Panc1 (cell line): ENCODE measurements around the gene LRRC46. TPM values are rescaled to one million over a fixed set of nuclear protein-coding genes. Genes with fewer than 3 reads are reported as not detected.

Experiments
- ATAC-seq: fragments of 200-7000 bp; cut with Tn5 transposase; 2 replicates; pipeline ENCODE4 v1.9.1; 2020; ENCODE audit warnings: mild to moderate bottlenecking, moderate library complexity
- BruUV-seq: library from RNA; stranded (reverse); fragments of 400-500 nt; replicated peaks from 2 replicates; lab custom pipeline; 2021; lab: Mats Ljungman, UMichigan
- CTCF ChIA-PET: fragments of 300-600 bp; sonication (Branson Sonifier 250); formaldehyde crosslinking; loops from one replicate; lab custom pipeline; 2022; ENCODE audit warnings: antibody characterized with exemption; lab: Charles Lee
- POLR2A ChIA-PET: fragments of 300-600 bp; sonication (Branson Sonifier 250); formaldehyde crosslinking; loops from one replicate; lab custom pipeline; 2022; ENCODE audit warnings: antibody characterized with exemption; lab: Charles Lee
- DNase-seq: peaks from one replicate; pipeline ENCODE4 v3.0.0-alpha.2; 2010; ENCODE audit warnings: low read depth, low spot score
- H3K27ac ChIP-seq: 2 replicates; pipeline ENCODE4 v1.5.1; 2011; ENCODE audit warnings: mild to moderate bottlenecking, low read length, inconsistent platforms
- H3K27me3 ChIP-seq: fragments of 200-500 bp; sonication (Bioruptor generic); 2 replicates; pipeline ENCODE4 v1.6.0; 2014; ENCODE audit warnings: low read length, inconsistent platforms; ENCODE audit not compliant: control insufficient read depth, insufficient read depth
- H3K36me3 ChIP-seq: fragments of 200-500 bp; sonication (Bioruptor generic); 2 replicates; pipeline ENCODE4 v1.5.1; 2014; ENCODE audit warnings: inconsistent platforms, mild to moderate bottlenecking, low read length, moderate library complexity; ENCODE audit not compliant: control insufficient read depth, insufficient read depth
- H3K4me1 ChIP-seq: 2 replicates; pipeline ENCODE4 v1.5.1; 2011; ENCODE audit warnings: inconsistent platforms, mild to moderate bottlenecking, low read length, moderate library complexity; ENCODE audit not compliant: control insufficient read depth, insufficient read depth
- H3K4me3 ChIP-seq, 2 experiments: 2 replicates each; pipeline ENCODE4 v1.5.1; 2011 to 2012; ENCODE audit warnings: low read depth in 2 of 2, low read length in 2 of 2, mild to moderate bottlenecking in 2 of 2, inconsistent platforms in 1 of 2, moderate library complexity in 1 of 2
- H3K9me3 ChIP-seq: fragments of 200-500 bp; sonication (Bioruptor generic); 2 replicates; pipeline ENCODE4 v1.5.1; 2014; ENCODE audit warnings: low read depth, mild to moderate bottlenecking, inconsistent platforms, low read length, moderate library complexity; ENCODE audit not compliant: control insufficient read depth, insufficient read depth
- CTCF ChIP-seq: fragments of 450-650 bp; IDR thresholded peaks from 2 replicates; pipeline ENCODE4 v1.5.1; 2017; ENCODE audit warnings: mild to moderate bottlenecking
- POLR2AphosphoS5 ChIP-seq: IDR thresholded peaks from 2 replicates; pipeline ENCODE4 v1.6.1; 2012; ENCODE audit warnings: mild to moderate bottlenecking, low read depth, low read length, moderate library complexity
- REST ChIP-seq, 2 experiments: IDR thresholded peaks; 2 replicates each; pipeline ENCODE4 v1.6.1; 2011 to 2012; ENCODE audit warnings: low read depth in 2 of 2, control low read depth in 1 of 2, low read length in 1 of 2, mild to moderate bottlenecking in 1 of 2, moderate library complexity in 1 of 2; ENCODE audit not compliant: insufficient read depth in 1 of 2
- SIN3A ChIP-seq: IDR thresholded peaks from 2 replicates; pipeline ENCODE4 v1.6.1; 2012; ENCODE audit warnings: low read depth, mild to moderate bottlenecking, low read length, moderate library complexity, borderline replicate concordance; ENCODE audit not compliant: insufficient read depth
- TCF7L2 ChIP-seq: IDR thresholded peaks from 2 replicates; pipeline ENCODE4 v1.6.1; 2011; ENCODE audit warnings: mild to moderate bottlenecking, low read depth, low read length, inconsistent platforms
- in situ Hi-C: cut with HindIII; loops from 2 replicates; pipeline ENCODE4 v1.10.0; 2016; ENCODE audit warnings: low sequenced_read_pairs, low pct_unique_long_range_greater_than_20kb
- intact Hi-C: fragments of 100-400 bp; cut with micrococcal nuclease; formaldehyde crosslinking; loops from one replicate; pipeline ENCODE4 v1.10.0; 2022; ENCODE audit not compliant: unreplicated experiment
- total RNA-seq: library from RNA; stranded (reverse); gene quantifications from one replicate; pipeline ENCODE4 v1.2.1, GENCODE V29; 2021; ENCODE audit not compliant: unreplicated experiment

Gene LRRC46
- total RNA-seq, 1 experiment from 2014 or later: 1.9 TPM

GRCh38 chr17:47873200-47874090, 42.0 kb downstream of the LRRC46 start:
- no TSS peak for BruUV-seq
- H3K27ac ChIP-seq: no peak overlapping the region
- CTCF ChIA-PET: interaction anchor here (0.6 kb wide), 1 partner anchor 175 kb away, joined by 5 read pairs; no protein-coding TSS in a partner anchor
- no peaks in the 10 kb centered on the region for H3K36me3 ChIP-seq
- DNase-seq (no peak), ATAC-seq (no peak)
- H3K9me3 ChIP-seq: no peaks in the 10 kb centered on the region
- POLR2A ChIA-PET: interaction anchor here (0.6 kb wide), 1 partner anchor 228 kb away, joined by 6 read pairs; no protein-coding TSS in a partner anchor
- in situ Hi-C loops: no loop called here
- intact Hi-C loops: no loop called here
- H3K27me3 ChIP-seq: no peaks in the 10 kb centered on the region
- H3K4me1 ChIP-seq: peaks cover 2% of the 10 kb centered on the region; the same call in 1 of the 2 replicates
- H3K4me3 ChIP-seq: no peak overlapping the region
- TF ChIP-seq POLR2AphosphoS5: no peak
- no peak for TF ChIP-seq SIN3A
- no peak for TF ChIP-seq REST (IDR thresholded peaks at IDR 0.05; ENCODE audit: insufficient read depth in 1 of 2, low read depth in 2 of 2, low read length in 1 of 2)
- no peak for TF ChIP-seq TCF7L2
- TF ChIP-seq CTCF: no peak

GRCh38 chr17:47875011-47875985, 43.8 kb downstream of the LRRC46 start:
- CTCF ChIA-PET: interaction anchor here (0.9 kb wide), 1 partner anchor 30 kb away, joined by 4 read pairs; no protein-coding TSS in a partner anchor
- 0 out of 2 replicates have a peak, but pooled peaks have one; percentile 15 for ATAC-seq
- H3K27me3 ChIP-seq: no peaks in the 10 kb centered on the region
- H3K4me1 ChIP-seq: peaks cover 2% of the 10 kb centered on the region; the same call in 1 of the 2 replicates
- no TSS peak for BruUV-seq
- no peak for DNase-seq
- H3K27ac ChIP-seq: no peak overlapping the region
- in situ Hi-C loops: no loop called here
- POLR2A ChIA-PET: no interaction called here
- no peak for TF ChIP-seq POLR2AphosphoS5
- TF ChIP-seq REST (IDR thresholded peaks at IDR 0.05; ENCODE audit: insufficient read depth in 1 of 2, low read depth in 2 of 2, low read length in 1 of 2): no peak
- no peak for TF ChIP-seq SIN3A
- TF ChIP-seq CTCF: no peak
- TF ChIP-seq TCF7L2: no peak
- H3K9me3 ChIP-seq: no peaks in the 10 kb centered on the region
- no peak overlapping the region for H3K4me3 ChIP-seq
- H3K36me3 ChIP-seq: no peaks in the 10 kb centered on the region
- intact Hi-C loops: no loop called here
